Endothelial cell of umbilical vein (primary cell): ENCODE data around the gene FAM200C. TPM values are rescaled to one million over a fixed set of nuclear protein-coding genes. Genes with fewer than 3 reads are reported as not detected.

ENCODE experiments used
- BruUV-seq: library from RNA; stranded (reverse); fragments of 400-500 nt; replicated peaks from 2 replicates; lab custom pipeline; 2021; lab: Mats Ljungman, UMichigan
- CTCF ChIA-PET: fragments of 300-600, 350-600 bp; sonication (Branson Sonifier 250); formaldehyde crosslinking; loops from one replicate; lab custom pipeline; 2021; ENCODE audit warnings: antibody characterized with exemption, inconsistent platforms; lab: Charles Lee
- POLR2A ChIA-PET: fragments of 300-600, 350-600 bp; sonication (Branson Sonifier 250); formaldehyde crosslinking; loops from one replicate; lab custom pipeline; 2021; ENCODE audit warnings: antibody characterized with exemption, inconsistent platforms; lab: Charles Lee
- DNase-seq: peaks from one replicate; pipeline ENCODE4 v3.0.0-alpha.2; 2011; ENCODE audit warnings: low read depth, low spot score
- FAIRE-seq: peaks from 2 replicates; lab custom pipeline; 2011; peaks lifted over from hg19 to GRCh38; lab: Jason Lieb, UNC
- H2AFZ ChIP-seq: 2 replicates; pipeline ENCODE4 v1.6.0; 2012; ENCODE audit warnings: low read depth, low read length, control low read depth, inconsistent platforms
- H3K27ac ChIP-seq: 2 replicates; pipeline ENCODE4 v1.5.1; 2011; ENCODE audit warnings: low read depth, mild to moderate bottlenecking, control low read depth, low read length, moderate library complexity; ENCODE audit not compliant: insufficient read depth
- H3K27me3 ChIP-seq, 2 experiments: 2 replicates each; pipeline versions ENCODE4 v1.6.0 to v1.6.1; 2011; ENCODE audit warnings: low read length in 2 of 2, mixed read lengths in 1 of 2; ENCODE audit not compliant: control insufficient read depth in 2 of 2, insufficient read depth in 2 of 2
- H3K36me3 ChIP-seq, 2 experiments: 2 replicates in 1 of 2; 3 replicates in 1 of 2; pipeline ENCODE4 v1.5.1; 2011; ENCODE audit warnings: low read length in 2 of 2, mild to moderate bottlenecking in 1 of 2, moderate library complexity in 1 of 2; ENCODE audit not compliant: control insufficient read depth in 2 of 2, insufficient read depth in 2 of 2; ENCODE audit errors: extremely low read depth in 1 of 2
- H3K4me1 ChIP-seq: 3 replicates; pipeline ENCODE4 v1.5.1; 2011; ENCODE audit warnings: mild to moderate bottlenecking, low read length; ENCODE audit not compliant: control insufficient read depth, insufficient read depth; ENCODE audit errors: extremely low read depth
- H3K4me2 ChIP-seq: 2 replicates; pipeline ENCODE4 v1.6.1; 2011; ENCODE audit warnings: low read length, control low read depth, mixed read lengths; ENCODE audit not compliant: insufficient read depth
- H3K4me3 ChIP-seq, 3 experiments: fragments of 200-600 bp in 1 of 3; sonication (generic), shearing (Covaris generic) in 1 of 3; replicated peaks in 1 of 3; 2 replicates each; pipeline ENCODE4 v1.5.1; 2011 to 2016; ENCODE audit warnings: control low read depth in 3 of 3, low read length in 3 of 3, mild to moderate bottlenecking in 2 of 3, inconsistent platforms in 1 of 3, low read depth in 1 of 3, moderate library complexity in 1 of 3; ENCODE audit not compliant: insufficient read depth in 1 of 3
- H3K79me2 ChIP-seq: 2 replicates; pipeline ENCODE4 v1.6.0; 2012; ENCODE audit warnings: low read length, inconsistent platforms; ENCODE audit not compliant: control insufficient read depth, insufficient read depth
- H3K9ac ChIP-seq: replicated peaks from 2 replicates; pipeline ENCODE3; 2011; ENCODE audit warnings: low read length, control low read depth; ENCODE audit not compliant: insufficient read depth; ENCODE audit errors: extremely low read depth
- H3K9me1 ChIP-seq: replicated peaks from 3 replicates; pipeline ENCODE4 v1.6.0; 2011; ENCODE audit warnings: mild to moderate bottlenecking, low read length; ENCODE audit not compliant: control insufficient read depth, insufficient read depth; ENCODE audit errors: extremely low read depth
- H3K9me3 ChIP-seq: replicated peaks from 2 replicates; pipeline ENCODE4 v1.5.1; 2012; ENCODE audit warnings: low read length, inconsistent platforms; ENCODE audit not compliant: control insufficient read depth, insufficient read depth
- H4K20me1 ChIP-seq: replicated peaks from 2 replicates; pipeline ENCODE3; 2011; ENCODE audit warnings: mild to moderate bottlenecking, low read length; ENCODE audit not compliant: control insufficient read depth, insufficient read depth; ENCODE audit errors: extremely low read depth
- EZH2 ChIP-seq: IDR thresholded peaks from 2 replicates; pipeline ENCODE4 v1.6.1; 2012; ENCODE audit warnings: borderline replicate concordance, low read depth, mild to moderate bottlenecking, moderate library complexity, low read length, inconsistent platforms; ENCODE audit not compliant: severe bottlenecking
- FOS ChIP-seq: IDR thresholded peaks from 2 replicates; pipeline ENCODE4 v1.6.1; 2011; ENCODE audit warnings: mild to moderate bottlenecking, low read length, moderate library complexity, borderline replicate concordance; ENCODE audit not compliant: insufficient read depth
- GATA2 ChIP-seq: IDR thresholded peaks from 2 replicates; pipeline ENCODE4 v1.7.0; 2011; ENCODE audit warnings: low read depth, mild to moderate bottlenecking, moderate library complexity, mixed read lengths, low read length; ENCODE audit not compliant: insufficient read length, insufficient read depth
- JUN ChIP-seq: IDR thresholded peaks from 2 replicates; pipeline ENCODE4 v1.6.1; 2011; ENCODE audit warnings: borderline replicate concordance, low read depth; ENCODE audit not compliant: insufficient read length, insufficient read depth
- dilution Hi-C: fragments of 300-500 bp; cut with MboI; formaldehyde crosslinking; loops from one replicate; pipeline ENCODE4 v1.15.0; 2019; ENCODE audit warnings: low sequenced_read_pairs; ENCODE audit not compliant: extremely low pct_ligation_motif_present
- intact Hi-C: fragments of 100-400 bp; cut with micrococcal nuclease; formaldehyde crosslinking; loops from one replicate; pipeline ENCODE4 v1.10.0; 2022
- polyA plus RNA-seq, 4 experiments: library from polyadenylated mRNA; depleted of rRNA in 3 of 4; stranded (reverse) in 3 of 4; unstranded in 1 of 4; fragments of >200 nt; gene quantifications; 2 replicates each; pipeline versions ENCODE4 v1.2.1 to v1.2.3, GENCODE V29; 2011 to 2012; ENCODE audit warnings: missing spikeins in 1 of 4
- total RNA-seq: library from RNA; stranded (reverse); gene quantifications from 2 replicates; pipeline ENCODE4 v1.2.3, GENCODE V29; 2021
- TF ChIP-seq, protein P1 (sequence below), 2 donors: IDR thresholded peaks; 1 replicate in 1 of 2; 2 replicates in 1 of 2; pipeline ENCODE4 v1.5.1; 2011; ENCODE audit warnings: low read length in 2 of 2, mild to moderate bottlenecking in 2 of 2, moderate library complexity in 2 of 2, control low read depth in 1 of 2, inconsistent platforms in 1 of 2, low read depth in 1 of 2; ENCODE audit not compliant: insufficient read depth in 1 of 2; ENCODE audit errors: extremely low read depth in 1 of 2

FAM200C gene
- total and polyA plus RNA-seq, 2 donors (not counting 3 experiments of a cell fraction or from before 2014, with no cell fraction given), result 0.76 to 2.7 TPM

DNA sequence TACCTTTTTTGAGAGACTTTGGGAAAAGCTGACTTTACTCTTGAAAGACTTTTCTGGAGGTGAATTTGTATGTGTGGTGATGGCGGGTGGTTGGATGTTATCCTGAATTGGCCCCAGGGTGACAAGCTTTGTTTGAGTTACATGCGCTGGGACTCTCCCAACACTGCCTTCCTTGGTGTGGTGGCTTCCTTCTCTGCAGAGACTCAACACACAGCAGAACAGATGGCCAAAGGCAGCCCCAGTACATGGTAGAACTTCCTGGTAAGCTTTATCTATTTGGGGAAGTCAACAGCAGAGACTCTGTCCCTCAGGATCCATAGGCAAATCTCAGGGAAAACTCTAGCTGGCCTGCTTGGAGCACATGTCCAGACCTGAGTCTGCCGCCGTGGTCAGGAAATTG lies 47.5 kb downstream of the FAM200C start:
- dilution Hi-C loops, result no loop called here
- intact Hi-C loops, result no loop called here
- no peak overlapping the region for H3K9ac ChIP-seq
- no peak overlapping the region for H3K27ac ChIP-seq
- no peak for FAIRE-seq
- no peaks in the 10 kb centered on the region for H4K20me1 ChIP-seq
- H3K4me2 ChIP-seq, result no peak overlapping the region
- H3K79me2 ChIP-seq, result no peaks in the 10 kb centered on the region
- no peak overlapping the region for H3K4me3 ChIP-seq
- H3K27me3 ChIP-seq, result peaks cover 0 to 2% of the 10 kb centered on the region in 2 experiments
- TF ChIP-seq, protein P1, sequence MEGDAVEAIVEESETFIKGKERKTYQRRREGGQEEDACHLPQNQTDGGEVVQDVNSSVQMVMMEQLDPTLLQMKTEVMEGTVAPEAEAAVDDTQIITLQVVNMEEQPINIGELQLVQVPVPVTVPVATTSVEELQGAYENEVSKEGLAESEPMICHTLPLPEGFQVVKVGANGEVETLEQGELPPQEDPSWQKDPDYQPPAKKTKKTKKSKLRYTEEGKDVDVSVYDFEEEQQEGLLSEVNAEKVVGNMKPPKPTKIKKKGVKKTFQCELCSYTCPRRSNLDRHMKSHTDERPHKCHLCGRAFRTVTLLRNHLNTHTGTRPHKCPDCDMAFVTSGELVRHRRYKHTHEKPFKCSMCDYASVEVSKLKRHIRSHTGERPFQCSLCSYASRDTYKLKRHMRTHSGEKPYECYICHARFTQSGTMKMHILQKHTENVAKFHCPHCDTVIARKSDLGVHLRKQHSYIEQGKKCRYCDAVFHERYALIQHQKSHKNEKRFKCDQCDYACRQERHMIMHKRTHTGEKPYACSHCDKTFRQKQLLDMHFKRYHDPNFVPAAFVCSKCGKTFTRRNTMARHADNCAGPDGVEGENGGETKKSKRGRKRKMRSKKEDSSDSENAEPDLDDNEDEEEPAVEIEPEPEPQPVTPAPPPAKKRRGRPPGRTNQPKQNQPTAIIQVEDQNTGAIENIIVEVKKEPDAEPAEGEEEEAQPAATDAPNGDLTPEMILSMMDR (IDR thresholded peaks at IDR 0.05; ENCODE audit: extremely low read depth in 1 of 2, insufficient read depth in 1 of 2, low read depth in 1 of 2, low read length in 2 of 2), result no peak
- no peak for TF ChIP-seq FOS
- TF ChIP-seq JUN, result no peak
- no peak for TF ChIP-seq EZH2
- TF ChIP-seq GATA2, result no peak
- no peaks in the 10 kb centered on the region for H3K36me3 ChIP-seq
- H2AFZ ChIP-seq, result no peak overlapping the region
- no peaks in the 10 kb centered on the region for H3K4me1 ChIP-seq
- POLR2A ChIA-PET, result interaction anchor here (0.6 kb wide), 1 partner anchor 271 kb away, joined by 3 read pairs; no protein-coding TSS in a partner anchor
- H3K9me3 ChIP-seq, result no peaks in the 10 kb centered on the region
- H3K9me1 ChIP-seq, result no peaks in the 10 kb centered on the region
- BruUV-seq, result no TSS peak
- no peak for DNase-seq
- CTCF ChIA-PET, result interaction anchor here (1.0 to 1.9 kb wide), 4 partner anchors 10 to 331 kb away, joined by 3 to 6 read pairs (median 5); no protein-coding TSS in a partner anchor
